Left lung (tissue), 10 donors: ENCODE data around the gene FOXK1. TPM values are rescaled to one million over a fixed set of nuclear protein-coding genes. Genes with fewer than 3 reads are reported as not detected.
"Not testable (repeated sequence)": the region's sequence is repeated elsewhere in the genome, so short reads cannot be mapped to it uniquely, and the experiment has no call there.

Source experiments
- ATAC-seq: fragments of 200-7000 bp; cut with Tn5 transposase; one replicate; pipeline ENCODE4 v1.9.1; 2020; ENCODE audit warnings: moderate library complexity
- DNase-seq, 4 donors: peaks; one replicate each; pipeline ENCODE4 v3.0.0-alpha.2; 2013 to 2020
- H3K27ac ChIP-seq, 2 donors: fragments of 200-600 bp; sonication (generic) in 1 of 2; one replicate each; pipeline versions ENCODE4 v1.5.0 to v1.8.0; 2020 to 2021
- H3K27me3 ChIP-seq, 2 donors: fragments of 200-600 bp; sonication (generic) in 1 of 2; one replicate each; pipeline versions ENCODE4 v1.5.0 to v1.8.0; 2020 to 2021
- H3K36me3 ChIP-seq, 2 donors: fragments of 200-600 bp; sonication (generic) in 1 of 2; one replicate each; pipeline versions ENCODE4 v1.5.0 to v1.8.0; 2020 to 2021
- H3K4me1 ChIP-seq, 2 donors: fragments of 200-600 bp; one replicate each; pipeline ENCODE4 v1.8.0; 2021
- H3K4me3 ChIP-seq, 2 donors: fragments of 200-600 bp; sonication (generic) in 1 of 2; one replicate each; pipeline versions ENCODE4 v1.5.0 to v1.8.0; 2020 to 2021; ENCODE audit warnings: mild to moderate bottlenecking in 1 of 2
- H3K9me3 ChIP-seq, 2 donors: fragments of 200-600 bp; sonication (generic) in 1 of 2; one replicate each; pipeline versions ENCODE4 v1.5.0 to v1.8.0; 2020 to 2021
- CTCF ChIP-seq, 2 donors: fragments of 200-600 bp; sonication (generic) in 1 of 2; IDR thresholded peaks; one replicate each; pipeline versions ENCODE4 v1.5.0 to v1.8.0; 2021; ENCODE audit warnings: antibody characterized with exemption in 2 of 2
- intact Hi-C, 2 donors: fragments of 100-400 bp; cut with DNase I; formaldehyde crosslinking; loops; one replicate each; pipeline versions ENCODE4 v1.11.2 to v1.14.2; 2022
- polyA plus RNA-seq, 6 donors: library from polyadenylated mRNA; unstranded; fragments of 120-200 nt; gene quantifications; one replicate each; pipeline ENCODE4 v1.2.1, GENCODE V29; 2013; ENCODE audit not compliant: insufficient read length in 6 of 6
- total RNA-seq, 2 donors: library from RNA; stranded (reverse); fragmentation: NEBNext Ultra II Directional; extraction: Animal tissue kit (Norgen Biotek cat#: 25700); gene quantifications; one replicate each; pipeline ENCODE4 v1.2.1, GENCODE V29; 2021
- donor health status: DM: no; HTN: yes; CAD: no.
- donor health status: DM: no; HTN: no; CAD: no.

Gene FOXK1
- total and polyA plus RNA-seq, 8 donors, result 15.1 to 29.2 (median 18.8) TPM

- no peaks in the 10 kb centered on the region for H3K9me3 ChIP-seq
- H3K4me3 ChIP-seq, result peak overlapping the region in 1 of 2 donors; percentile 87
- peak overlapping the region; percentile 86 to 93 for H3K27ac ChIP-seq
- ATAC-seq, result no peak
- peak in 1 of 4 donors; percentile 58 for DNase-seq
- H3K36me3 ChIP-seq, result no peaks in the 10 kb centered on the region
- no peaks in the 10 kb centered on the region for H3K27me3 ChIP-seq
- no peak for TF ChIP-seq CTCF (IDR thresholded peaks at IDR 0.05)
- peaks cover 7 to 55% of the 10 kb centered on the region in 2 donors for H3K4me1 ChIP-seq
- intact Hi-C loops, result loop anchor here in 1 of 2 donors (5.0 to 10.0 kb wide), 2 partner anchors 43 to 60 kb away; no protein-coding TSS in a partner anchor
Measured at GRCh38 chr7:4684846-4685245, 2.8 kb downstream of the FOXK1 start.

GRCh38 chr7:4685676-4686075 is 3.6 kb downstream of the FOXK1 start:
- not testable (repeated sequence) for ATAC-seq, H3K4me3 ChIP-seq, H3K36me3 ChIP-seq, H3K27me3 ChIP-seq, H3K9me3 ChIP-seq, H3K27ac ChIP-seq, DNase-seq
- intact Hi-C loops, result loop anchor here in 1 of 2 donors (10.0 kb wide), 1 partner anchor 59 kb away; no protein-coding TSS in a partner anchor
- H3K4me1 ChIP-seq, result peaks cover 10 to 62% of the 10 kb centered on the region in 2 donors

GRCh38 chr7:4687956-4688355 is 5.9 kb downstream of the FOXK1 start:
- intact Hi-C loops, result loop anchor here in 1 of 2 donors (10.0 kb wide), 1 partner anchor 57 kb away; no protein-coding TSS in a partner anchor
- Histone ChIP-seq H3K4me1 (peaks cover 10 to 76% of the 10 kb centered on the region in 2 donors), H3K27me3 (no peaks in the 10 kb centered on the region), H3K4me3 (no peak overlapping the region), H3K27ac (no peak overlapping the region), H3K36me3 (no peaks in the 10 kb centered on the region), H3K9me3 (no peaks in the 10 kb centered on the region)
- ATAC-seq (no peak), DNase-seq (no peak)
- TF ChIP-seq CTCF (IDR thresholded peaks at IDR 0.05), result no peak

GRCh38 chr7:4689151-4689550 is 7.1 kb downstream of the FOXK1 start:
- no peaks in the 10 kb centered on the region for H3K9me3 ChIP-seq
- H3K27ac ChIP-seq, result no peak overlapping the region
- DNase-seq, result peak in 1 of 4 donors; percentile 30
- no peak for TF ChIP-seq CTCF (IDR thresholded peaks at IDR 0.05)
- H3K36me3 ChIP-seq, result no peaks in the 10 kb centered on the region
- H3K27me3 ChIP-seq, result no peaks in the 10 kb centered on the region
- H3K4me1 ChIP-seq, result peaks cover 10 to 72% of the 10 kb centered on the region in 2 donors
- no peak overlapping the region for H3K4me3 ChIP-seq
- ATAC-seq, result no peak
- intact Hi-C loops, result loop anchor here in 1 of 2 donors (10.0 kb wide), 1 partner anchor 56 kb away; no protein-coding TSS in a partner anchor

- intact Hi-C loops, result loop anchor here in 1 of 2 donors (10.0 kb wide), 1 partner anchor 55 kb away; no protein-coding TSS in a partner anchor
- H3K4me1 ChIP-seq, result peaks cover 12 to 72% of the 10 kb centered on the region in 2 donors
- no peak for ATAC-seq
- H3K36me3 ChIP-seq, result no peaks in the 10 kb centered on the region
- H3K9me3 ChIP-seq, result no peaks in the 10 kb centered on the region
- no peaks in the 10 kb centered on the region for H3K27me3 ChIP-seq
- no peak for TF ChIP-seq CTCF (IDR thresholded peaks at IDR 0.05)
- no peak overlapping the region for H3K27ac ChIP-seq
- H3K4me3 ChIP-seq, result no peak overlapping the region
- DNase-seq, result peak in 1 of 4 donors; percentile 37
Measured at GRCh38 chr7:4689668-4690067, 7.6 kb downstream of the FOXK1 start.
